ENCODE data around the gene CHST2. TPM values are rescaled to one million over a fixed set of nuclear protein-coding genes. Genes with fewer than 3 reads are reported as not detected.
A peak's percentile ranks its signal among the peaks of the same experiment; 100 is the strongest.

CHST2 gene
- polyA plus RNA-seq, 6 donors from 2014 or later = 8.8 to 30.0 (median 15.9) TPM

DNA sequence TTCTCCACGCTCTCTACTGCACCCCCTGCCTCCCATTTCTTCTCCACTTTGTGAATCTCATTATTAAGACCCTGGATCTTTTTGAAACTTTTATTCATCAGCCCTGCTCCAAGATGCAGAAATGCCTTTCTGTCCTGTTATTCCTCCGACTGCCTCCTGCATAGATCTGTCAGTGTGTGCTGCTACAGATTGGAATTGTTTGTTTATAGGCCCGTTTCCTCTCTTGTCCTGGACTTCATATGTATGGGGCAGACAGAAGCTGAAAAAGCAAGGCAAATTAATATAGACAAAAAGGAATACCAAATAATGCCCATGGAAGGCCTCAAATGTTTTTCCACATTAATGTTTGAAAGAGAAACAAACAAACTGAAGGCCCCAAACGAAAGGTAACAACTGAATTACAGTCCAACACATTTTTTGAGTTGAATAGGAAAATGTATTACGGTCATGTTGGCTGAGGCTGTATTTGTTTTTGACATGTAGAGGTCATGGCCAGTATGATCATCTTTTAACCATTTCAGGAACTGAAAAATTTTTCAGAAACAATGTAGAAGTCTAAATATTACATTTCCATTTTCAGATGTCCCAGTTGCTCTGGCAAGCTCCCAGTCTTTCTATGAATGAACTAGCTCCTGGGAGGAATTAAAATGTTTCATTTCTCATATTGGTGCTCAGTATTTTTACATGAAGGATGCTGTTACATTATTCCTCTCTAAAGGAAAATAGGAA is 8.8 kb downstream of the CHST2 start:
- no peak for DNase-seq
- peaks cover 14 to 35% (median 15%) of the 10 kb centered on the region in 3 donors for H3K4me1 Mint-ChIP-seq
- ATAC-seq (ENCODE audit: low read depth in 2 of 2) = no peak
- peaks cover 0 to 11% of the 10 kb centered on the region in 2 donors for H3K36me3 Mint-ChIP-seq
- H3K9me3 Mint-ChIP-seq = peaks cover 0 to under 1% (median 0%) of the 10 kb centered on the region in 7 donors
- no peaks in the 10 kb centered on the region for H3K27me3 Mint-ChIP-seq
- H3K4me3 Mint-ChIP-seq = no peak overlapping the region
- peak overlapping the region in 2 of 6 donors; percentile 13 to 43 for H3K27ac Mint-ChIP-seq

- ATAC-seq (ENCODE audit: low read depth in 2 of 2) (no peak), DNase-seq (no peak)
- Mint-ChIP-seq H3K9me3 (peaks cover 0 to 3% (median 0%) of the 10 kb centered on the region in 7 donors), H3K4me1 (peaks cover 0 to 8% (median 0%) of the 10 kb centered on the region in 3 donors), H3K36me3 (no peaks in the 10 kb centered on the region), H3K27ac (peak overlapping the region in 1 of 6 donors; percentile 10), H3K4me3 (no peak overlapping the region), H3K27me3 (no peaks in the 10 kb centered on the region)
Measured at GRCh38 chr3:143132246-143132980, 12.8 kb downstream of the CHST2 start.

- H3K4me1 Mint-ChIP-seq = peaks cover 0 to 3% (median 0%) of the 10 kb centered on the region in 3 donors
- H3K27ac Mint-ChIP-seq = no peak overlapping the region
Measured at GRCh38 chr3:143134471-143134870, 14.9 kb downstream of the CHST2 start.

GRCh38 chr3:143135150-143135549 is 15.6 kb downstream of the CHST2 start:
- no peak overlapping the region for H3K27ac Mint-ChIP-seq
- H3K4me1 Mint-ChIP-seq = no peaks in the 10 kb centered on the region
- H3K9me3 Mint-ChIP-seq = peaks cover 0 to 3% (median 0%) of the 10 kb centered on the region in 7 donors
- no peaks in the 10 kb centered on the region for H3K27me3 Mint-ChIP-seq
- DNase-seq (no peak), ATAC-seq (ENCODE audit: low read depth in 2 of 2) (no peak)
- H3K36me3 Mint-ChIP-seq = no peaks in the 10 kb centered on the region
- no peak overlapping the region for H3K4me3 Mint-ChIP-seq

More at GRCh38 chr3:143134471-143134870, 14.9 kb downstream of the CHST2 start:
- H3K9me3 Mint-ChIP-seq = peaks cover 0 to 3% (median 0%) of the 10 kb centered on the region in 7 donors
- no peak for DNase-seq
- H3K27me3 Mint-ChIP-seq = no peaks in the 10 kb centered on the region
- no peaks in the 10 kb centered on the region for H3K36me3 Mint-ChIP-seq
- H3K4me3 Mint-ChIP-seq = no peak overlapping the region
- no peak for ATAC-seq (ENCODE audit: low read depth in 2 of 2)

DNA sequence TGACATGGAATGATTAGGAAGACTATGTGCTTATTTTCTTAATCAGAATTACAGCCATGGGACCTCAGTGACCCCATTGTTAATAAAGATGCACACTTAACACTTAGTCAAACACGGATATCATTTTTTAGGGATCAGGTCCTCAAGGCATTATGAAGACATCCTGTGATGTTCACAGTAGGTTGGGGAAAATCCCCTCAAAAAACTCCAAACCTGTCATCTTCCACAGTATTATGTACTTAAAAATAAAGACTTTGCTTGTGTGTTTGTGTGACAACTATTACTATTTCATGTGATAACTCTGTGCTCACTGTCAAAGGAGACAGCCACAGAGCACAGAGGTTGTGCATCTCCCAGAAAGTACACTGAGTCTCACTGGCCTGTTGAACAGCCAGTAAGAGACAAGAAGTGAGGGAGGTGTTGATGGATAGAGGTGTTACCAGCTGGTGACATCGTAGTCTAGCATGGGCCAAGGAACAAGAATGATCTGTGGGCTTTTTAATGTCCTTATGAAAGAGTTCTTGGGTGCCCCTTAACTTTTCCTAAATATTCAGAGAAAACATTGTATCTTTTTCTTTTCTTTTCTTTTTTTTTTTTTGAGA is 18.0 kb downstream of the CHST2 start:
- peaks cover 0 to 3% (median 0%) of the 10 kb centered on the region in 7 donors for H3K9me3 Mint-ChIP-seq
- no peak overlapping the region for H3K4me3 Mint-ChIP-seq
- no peaks in the 10 kb centered on the region for H3K36me3 Mint-ChIP-seq
- DNase-seq = no peak
- peaks cover 0 to 5% (median 0%) of the 10 kb centered on the region in 3 donors for H3K27me3 Mint-ChIP-seq
- H3K27ac Mint-ChIP-seq = no peak overlapping the region
- no peak for ATAC-seq (ENCODE audit: low read depth in 2 of 2)
- H3K4me1 Mint-ChIP-seq = no peaks in the 10 kb centered on the region

DNA sequence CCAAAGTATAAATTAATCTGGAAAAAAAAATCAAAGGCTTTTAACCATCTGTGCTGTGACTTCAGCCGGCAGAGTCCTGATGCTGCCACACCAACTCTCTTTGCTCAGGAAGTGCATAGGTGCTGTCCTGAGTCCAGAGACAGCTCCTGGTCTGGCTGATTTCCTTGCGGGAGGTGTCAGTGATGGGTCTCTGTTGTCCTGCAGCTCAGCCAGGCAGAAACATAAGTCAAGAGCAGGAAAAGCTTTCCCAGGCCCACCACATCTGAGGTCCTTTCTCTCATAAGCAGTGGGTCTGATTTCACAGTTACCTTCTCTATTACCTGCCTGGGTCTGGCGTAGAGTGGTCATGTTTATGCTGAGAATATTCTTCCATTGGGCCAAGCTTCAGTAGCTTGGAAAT is 19.4 kb downstream of the CHST2 start:
- Mint-ChIP-seq H3K27me3 (peaks cover 0 to 5% (median 0%) of the 10 kb centered on the region in 3 donors), H3K9me3 (no peaks in the 10 kb centered on the region), H3K4me1 (no peaks in the 10 kb centered on the region), H3K27ac (no peak overlapping the region), H3K36me3 (no peaks in the 10 kb centered on the region), H3K4me3 (no peak overlapping the region)
- DNase-seq (no peak), ATAC-seq (ENCODE audit: low read depth in 2 of 2) (no peak)

GRCh38 chr3:143139762-143140161 is 20.2 kb downstream of the CHST2 start:
- Mint-ChIP-seq H3K9me3 (no peaks in the 10 kb centered on the region), H3K27me3 (peaks cover 0 to 5% (median 0%) of the 10 kb centered on the region in 3 donors), H3K27ac (no peak overlapping the region), H3K4me1 (no peaks in the 10 kb centered on the region), H3K36me3 (no peaks in the 10 kb centered on the region), H3K4me3 (no peak overlapping the region)
- ATAC-seq (ENCODE audit: low read depth in 2 of 2) (no peak), DNase-seq (no peak)

DNA sequence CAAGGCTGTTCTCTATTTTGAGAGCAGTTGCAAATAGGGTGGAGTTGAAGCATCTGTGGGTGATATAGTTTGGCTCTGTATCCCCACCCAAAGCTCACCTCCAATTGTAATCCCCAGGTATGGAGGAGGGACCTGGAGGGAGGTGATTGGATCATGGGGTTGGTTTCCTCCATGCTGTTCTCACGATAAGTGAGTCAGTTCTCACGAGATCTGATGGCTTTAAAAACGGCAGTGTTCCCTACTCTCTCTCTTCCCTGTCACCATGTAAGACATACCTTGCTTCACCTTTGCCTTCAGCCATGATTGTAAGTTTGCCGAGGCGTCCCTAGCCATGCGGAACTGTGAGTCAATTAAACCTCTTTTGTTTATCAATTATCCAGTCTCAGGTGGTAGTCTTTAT is 21.0 kb downstream of the CHST2 start:
- H3K4me3 Mint-ChIP-seq = no peak overlapping the region
- peaks cover 0 to 5% (median 0%) of the 10 kb centered on the region in 3 donors for H3K27me3 Mint-ChIP-seq
- H3K4me1 Mint-ChIP-seq = no peaks in the 10 kb centered on the region
- DNase-seq (no peak), ATAC-seq (ENCODE audit: low read depth in 2 of 2) (no peak)
- no peaks in the 10 kb centered on the region for H3K36me3 Mint-ChIP-seq
- H3K9me3 Mint-ChIP-seq = no peaks in the 10 kb centered on the region
- no peak overlapping the region for H3K27ac Mint-ChIP-seq

GRCh38 chr3:143142354-143142753 is 22.8 kb downstream of the CHST2 start:
- peaks cover 0 to 5% (median 0%) of the 10 kb centered on the region in 3 donors for H3K27me3 Mint-ChIP-seq
- no peak overlapping the region for H3K27ac Mint-ChIP-seq
- no peak overlapping the region for H3K4me3 Mint-ChIP-seq
- no peaks in the 10 kb centered on the region for H3K36me3 Mint-ChIP-seq
- H3K9me3 Mint-ChIP-seq = no peaks in the 10 kb centered on the region
- no peak for DNase-seq
- no peak for ATAC-seq (ENCODE audit: low read depth in 2 of 2)
- no peaks in the 10 kb centered on the region for H3K4me1 Mint-ChIP-seq

- no peak overlapping the region for H3K27ac Mint-ChIP-seq
- no peak overlapping the region for H3K4me3 Mint-ChIP-seq
- ATAC-seq (ENCODE audit: low read depth in 2 of 2) (no peak), DNase-seq (no peak)
- no peaks in the 10 kb centered on the region for H3K4me1 Mint-ChIP-seq
- no peaks in the 10 kb centered on the region for H3K9me3 Mint-ChIP-seq
- peaks cover 0 to under 1% (median 0%) of the 10 kb centered on the region in 3 donors for H3K27me3 Mint-ChIP-seq
- no peaks in the 10 kb centered on the region for H3K36me3 Mint-ChIP-seq
Measured at GRCh38 chr3:143145906-143146305, 26.3 kb downstream of the CHST2 start.

DNA sequence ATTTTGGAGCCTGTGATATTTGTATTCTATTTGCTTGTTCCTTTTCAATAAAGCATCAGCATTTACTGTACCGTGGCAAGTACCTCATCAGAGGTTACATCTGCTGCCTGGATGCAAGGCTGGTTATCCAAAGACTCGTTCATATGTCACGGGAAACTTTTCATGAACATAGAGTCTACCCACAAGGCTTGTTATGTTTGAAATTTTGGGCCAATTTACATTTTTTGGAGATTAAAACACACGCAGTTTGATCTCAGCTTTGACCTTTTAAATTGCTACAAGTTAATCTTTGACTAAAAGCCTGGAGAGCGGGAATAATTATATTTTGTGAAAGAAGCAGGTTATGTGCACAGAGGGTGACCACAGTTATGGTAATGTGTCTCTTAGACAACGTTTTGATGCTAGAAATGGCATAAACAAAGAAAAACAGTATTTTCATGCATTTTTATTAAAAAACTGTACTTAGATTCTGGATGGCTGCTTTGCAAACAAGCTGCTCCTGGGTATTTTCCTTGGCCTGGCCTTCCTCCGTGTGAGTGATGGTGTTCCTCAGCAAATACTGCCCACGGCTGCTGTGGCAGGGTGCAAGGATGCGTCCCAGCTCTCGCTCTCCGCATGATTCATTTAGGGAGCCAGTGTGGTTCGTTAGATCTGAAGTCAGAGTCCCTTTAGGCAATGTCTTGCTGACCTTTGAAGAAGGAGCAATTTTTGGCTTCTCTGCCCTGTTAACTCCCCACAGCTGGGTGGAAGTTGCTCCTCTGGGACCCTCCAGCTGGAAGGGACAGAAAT is 27.1 kb downstream of the CHST2 start:
- Mint-ChIP-seq H3K4me1 (peaks cover 0 to 2% (median 1%) of the 10 kb centered on the region in 3 donors), H3K27me3 (no peaks in the 10 kb centered on the region), H3K4me3 (no peak overlapping the region), H3K9me3 (no peaks in the 10 kb centered on the region), H3K36me3 (no peaks in the 10 kb centered on the region), H3K27ac (peak overlapping the region in 1 of 6 donors; percentile 22)
- ATAC-seq (ENCODE audit: low read depth in 2 of 2) (no peak), DNase-seq (no peak)

DNA sequence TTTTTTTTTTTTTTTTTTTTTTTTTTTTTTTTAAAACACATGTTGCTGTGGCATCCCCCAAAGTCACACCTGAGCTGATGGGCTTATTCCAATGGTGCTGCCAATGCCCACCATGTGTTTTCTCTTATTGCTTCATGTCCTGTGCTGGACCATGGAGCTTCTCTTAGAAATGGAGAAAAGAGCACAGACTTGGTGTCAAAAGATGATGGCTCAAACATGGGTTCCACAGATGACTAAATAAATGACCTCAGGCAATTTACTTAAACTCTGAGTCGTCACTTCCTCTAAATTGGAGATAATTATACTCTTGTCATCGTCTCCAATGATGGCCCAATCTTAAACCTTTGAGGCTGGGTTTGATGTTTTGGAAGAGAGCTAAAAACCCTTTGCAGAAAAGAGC is 28.1 kb downstream of the CHST2 start:
- H3K9me3 Mint-ChIP-seq = no peaks in the 10 kb centered on the region

GRCh38 chr3:143150071-143150470 is 30.5 kb downstream of the CHST2 start:
- Mint-ChIP-seq H3K4me1 (peaks cover 0 to 5% (median 3%) of the 10 kb centered on the region in 3 donors), H3K27ac (no peak overlapping the region), H3K36me3 (no peaks in the 10 kb centered on the region), H3K27me3 (no peaks in the 10 kb centered on the region), H3K9me3 (no peaks in the 10 kb centered on the region), H3K4me3 (no peak overlapping the region)
- no peak for ATAC-seq (ENCODE audit: low read depth in 2 of 2)
- DNase-seq = no peak

More for the DNA sequence above, 28.1 kb downstream of the CHST2 start:
- ATAC-seq (ENCODE audit: low read depth in 2 of 2) (no peak), DNase-seq (no peak)
- Mint-ChIP-seq H3K4me1 (peaks cover 0 to 5% (median 3%) of the 10 kb centered on the region in 3 donors), H3K27ac (no peak overlapping the region), H3K36me3 (no peaks in the 10 kb centered on the region), H3K4me3 (no peak overlapping the region), H3K27me3 (no peaks in the 10 kb centered on the region)
